Measurements from ENCODE around the gene SLC16A5. TPM values are rescaled to one million over a fixed set of nuclear protein-coding genes. Genes with fewer than 3 reads are reported as not detected.

SLC16A5 gene
- total RNA-seq, 1 donor from 2014 or later = 7.3 TPM

DNA sequence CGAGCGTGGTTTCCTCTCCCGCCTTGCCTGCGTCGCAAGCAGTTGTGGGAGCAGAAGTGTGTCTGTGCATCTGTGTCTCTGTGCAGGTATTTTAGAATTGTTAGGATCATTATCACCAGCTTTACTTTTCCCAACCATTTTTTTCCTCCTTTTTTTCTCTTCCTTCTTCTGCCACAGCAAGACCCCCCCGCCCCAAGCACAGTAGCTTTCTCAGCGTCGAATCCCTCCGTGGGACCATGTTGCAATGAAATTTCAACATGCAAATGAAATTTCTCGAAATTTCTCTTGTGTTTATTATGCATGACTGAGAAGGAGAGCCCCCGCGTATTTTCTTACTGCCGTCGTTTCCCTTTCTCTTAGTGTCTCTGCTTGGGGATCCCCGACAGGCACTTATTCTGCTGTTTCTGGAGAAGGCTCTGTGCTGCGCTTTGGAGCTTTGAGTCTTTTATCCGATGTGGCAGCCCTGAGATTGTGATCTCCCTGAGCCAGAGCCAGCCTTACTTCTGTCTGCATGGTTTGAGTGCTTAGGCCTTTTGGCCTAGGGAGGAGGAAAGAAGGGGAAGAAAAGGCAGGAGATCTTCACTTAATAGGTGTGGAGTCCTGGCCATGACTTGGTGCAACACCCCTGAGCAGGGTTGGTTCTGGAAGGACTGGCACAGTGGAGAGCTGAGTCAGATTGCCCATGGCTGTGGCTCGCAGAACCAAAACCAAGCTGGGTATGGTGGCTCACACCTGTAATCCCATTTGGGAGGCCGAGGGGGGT, 27.0 kb downstream of the SLC16A5 start:
- no peak for TF ChIP-seq CTCF (conservative IDR thresholded peaks at IDR 0.05)
- H3K9me3 Mint-ChIP-seq = no peaks in the 10 kb centered on the region
- H3K4me1 Mint-ChIP-seq = peaks cover 26% of the 10 kb centered on the region
- peak overlapping the region; percentile 5 for H3K4me3 Mint-ChIP-seq
- no peaks in the 10 kb centered on the region for H3K36me3 Mint-ChIP-seq (ENCODE audit: low read depth)
- no peaks in the 10 kb centered on the region for H3K27me3 Mint-ChIP-seq (ENCODE audit: low read depth)
- peak overlapping the region; percentile 88 for H3K27ac Mint-ChIP-seq (ENCODE audit: unreplicated experiment)
- DNase-seq (ENCODE audit: low read depth, low spot score) = no peak

DNA sequence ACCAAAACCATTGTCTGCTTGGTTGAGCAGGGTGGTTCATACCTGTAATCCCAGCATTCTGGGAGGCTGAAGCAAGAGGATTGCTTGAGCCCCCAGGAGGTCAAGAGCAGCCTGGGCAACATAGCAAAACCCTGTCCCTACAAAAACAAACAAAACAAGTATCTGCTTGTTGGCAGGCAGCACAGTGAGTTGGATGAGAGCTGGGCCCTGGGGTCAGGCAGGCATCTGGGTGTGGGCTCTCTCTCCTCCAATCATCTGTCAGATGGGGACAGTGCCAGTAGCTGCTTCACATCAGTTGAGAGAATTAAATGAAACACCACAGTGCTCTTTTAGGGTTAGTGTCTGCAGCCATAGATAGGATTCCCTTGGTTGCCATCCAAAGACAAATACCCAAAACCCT, 27.8 kb downstream of the SLC16A5 start:
- Mint-ChIP-seq H3K36me3 (ENCODE audit: low read depth) (no peaks in the 10 kb centered on the region), H3K4me1 (peaks cover 21% of the 10 kb centered on the region), H3K27me3 (ENCODE audit: low read depth) (no peaks in the 10 kb centered on the region), H3K4me3 (no peak overlapping the region), H3K27ac (ENCODE audit: unreplicated experiment) (no peak overlapping the region), H3K9me3 (no peaks in the 10 kb centered on the region)
- TF ChIP-seq CTCF (conservative IDR thresholded peaks at IDR 0.05) = no peak
- no peak for DNase-seq (ENCODE audit: low read depth, low spot score)

DNA sequence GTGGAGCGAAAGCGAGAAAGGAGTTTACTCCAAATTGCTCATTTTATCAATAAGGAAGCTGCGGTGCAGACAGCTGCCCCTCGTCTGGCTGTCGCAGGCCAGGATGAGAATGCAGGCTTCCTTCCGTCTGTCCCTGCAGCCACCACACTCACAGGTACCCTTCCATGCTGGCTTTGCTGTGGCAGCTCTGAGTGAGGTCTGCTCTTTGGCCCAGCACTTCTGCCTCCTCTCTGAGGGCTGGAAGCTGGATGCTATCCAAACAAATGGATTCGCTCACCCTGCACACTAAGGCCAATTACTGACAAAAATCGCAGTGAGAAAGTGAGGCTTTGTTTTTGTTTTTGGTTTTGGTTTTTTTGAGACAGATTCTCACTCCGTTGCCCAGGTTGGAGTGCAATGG, 29.0 kb downstream of the SLC16A5 start:
- Mint-ChIP-seq H3K9me3 (no peaks in the 10 kb centered on the region), H3K4me1 (peaks cover 18% of the 10 kb centered on the region), H3K27ac (ENCODE audit: unreplicated experiment) (no peak overlapping the region), H3K36me3 (ENCODE audit: low read depth) (no peaks in the 10 kb centered on the region), H3K4me3 (no peak overlapping the region), H3K27me3 (ENCODE audit: low read depth) (no peaks in the 10 kb centered on the region)
- DNase-seq (ENCODE audit: low read depth, low spot score) = no peak
- no peak for TF ChIP-seq CTCF (conservative IDR thresholded peaks at IDR 0.05)

- no peak overlapping the region for H3K4me3 Mint-ChIP-seq
- no peak for DNase-seq (ENCODE audit: low read depth, low spot score)
- no peaks in the 10 kb centered on the region for H3K9me3 Mint-ChIP-seq
- H3K27ac Mint-ChIP-seq (ENCODE audit: unreplicated experiment) = no peak overlapping the region
- no peaks in the 10 kb centered on the region for H3K36me3 Mint-ChIP-seq (ENCODE audit: low read depth)
- TF ChIP-seq CTCF (conservative IDR thresholded peaks at IDR 0.05) = no peak
- H3K4me1 Mint-ChIP-seq = peaks cover 12% of the 10 kb centered on the region
- H3K27me3 Mint-ChIP-seq (ENCODE audit: low read depth) = no peaks in the 10 kb centered on the region
Measured at GRCh38 chr17:75118307-75118706, 30.6 kb downstream of the SLC16A5 start.

- Mint-ChIP-seq H3K27ac (ENCODE audit: unreplicated experiment) (no peak overlapping the region), H3K4me1 (peaks cover 11% of the 10 kb centered on the region), H3K4me3 (peak overlapping the region; percentile 23), H3K36me3 (ENCODE audit: low read depth) (no peaks in the 10 kb centered on the region), H3K9me3 (no peaks in the 10 kb centered on the region), H3K27me3 (ENCODE audit: low read depth) (no peaks in the 10 kb centered on the region)
- no peak for DNase-seq (ENCODE audit: low read depth, low spot score)
- TF ChIP-seq CTCF (conservative IDR thresholded peaks at IDR 0.05) = no peak
Measured at GRCh38 chr17:75124041-75124818, 36.5 kb downstream of the SLC16A5 start.
